Measurements from ENCODE around the gene S100A8. TPM values are rescaled to one million over a fixed set of nuclear protein-coding genes. Genes with fewer than 3 reads are reported as not detected.

Gene S100A8
- total and polyA plus RNA-seq, 4 donors: 38.4 to 99.3 (median 41.9) TPM

GRCh38 chr1:153350321-153350957 lies 40.4 kb downstream of the S100A8 start (continued):
- TF ChIP-seq REST (IDR thresholded peaks at IDR 0.05) (no peak), TAF1 (conservative IDR thresholded peaks at IDR 0.05) (no peak), YY1 (IDR thresholded peaks at IDR 0.05) (no peak), SP1 (IDR thresholded peaks at IDR 0.05) (no peak), ATF3 (IDR thresholded peaks at IDR 0.05) (no peak)

- no peak overlapping the region for H3K4me3 ChIP-seq (ENCODE audit: low read depth in 1 of 3, low read length in 3 of 3)
- 61% methylated on average over 17 of the region's 17 CpGs for WGBS
- H3K9ac ChIP-seq (ENCODE audit: low read depth in 1 of 2, low read length in 2 of 2): no peak overlapping the region
- H3K27ac ChIP-seq (ENCODE audit: low read depth in 1 of 2, low read length in 2 of 2): no peak overlapping the region
- no peaks in the 10 kb centered on the region for H3K9me3 ChIP-seq (ENCODE audit: control insufficient read depth in 4 of 4, low read length in 3 of 4)
- peaks cover 0 to 12% (median 2%) of the 10 kb centered on the region in 4 donors for H3K27me3 ChIP-seq (ENCODE audit: control insufficient read depth in 4 of 4, insufficient read depth in 4 of 4, low read length in 3 of 4)
- no peaks in the 10 kb centered on the region for H3K36me3 ChIP-seq (ENCODE audit: control insufficient read depth in 4 of 4, insufficient read depth in 3 of 4, low read depth in 1 of 4, low read length in 3 of 4)
- no peaks in the 10 kb centered on the region for H3K4me1 ChIP-seq (ENCODE audit: control insufficient read depth in 4 of 4, insufficient read depth in 4 of 4, low read length in 3 of 4)
- peak; percentile 16 for DNase-seq (ENCODE audit: low spot score)
- TF ChIP-seq FOXA2 (IDR thresholded peaks at IDR 0.05) (no peak), JUND (IDR thresholded peaks at IDR 0.05) (no peak), RAD21 (IDR thresholded peaks at IDR 0.05) (no peak), MAX (IDR thresholded peaks at IDR 0.05) (no peak), CTCF (IDR thresholded peaks at IDR 0.05; ENCODE audit: low read depth, low read length, missing input control) (no peak), RXRA (IDR thresholded peaks at IDR 0.05) (no peak), GABPA (IDR thresholded peaks at IDR 0.05 in 1 of 2, conservative IDR thresholded peaks at IDR 0.05 in 1 of 2) (no peak), HNF4G (IDR thresholded peaks at IDR 0.05) (no peak), REST (IDR thresholded peaks at IDR 0.05) (no peak), EGR1 (IDR thresholded peaks at IDR 0.05; ENCODE audit: low read depth in 2 of 2) (no peak)
Measured at GRCh38 chr1:153349363-153350320, 41.2 kb downstream of the S100A8 start.

All from liver (tissue), 9 donors.